Measurements from ENCODE around the gene ZNF28.

DNA sequence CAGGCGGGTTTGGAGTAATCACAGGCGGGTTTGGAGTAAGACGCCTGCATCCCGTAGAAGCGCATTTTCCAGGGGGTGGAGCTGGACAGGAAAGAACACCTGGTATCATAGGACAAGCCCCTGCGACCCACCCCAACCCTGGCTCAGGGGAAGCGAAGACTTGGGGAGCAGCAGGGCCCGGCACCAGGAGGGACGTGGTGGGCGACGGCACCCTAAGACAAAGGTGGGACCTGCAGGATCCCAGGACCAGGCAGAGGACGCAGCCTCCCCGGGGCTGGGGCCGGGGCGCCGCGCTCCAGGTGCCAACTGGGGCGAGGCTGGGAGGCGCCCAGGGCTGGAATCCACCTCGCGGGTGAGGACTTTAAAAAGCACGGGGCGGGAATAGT lies 35.4 kb downstream of the ZNF28 start:
- TF ChIP-seq, protein P1, sequence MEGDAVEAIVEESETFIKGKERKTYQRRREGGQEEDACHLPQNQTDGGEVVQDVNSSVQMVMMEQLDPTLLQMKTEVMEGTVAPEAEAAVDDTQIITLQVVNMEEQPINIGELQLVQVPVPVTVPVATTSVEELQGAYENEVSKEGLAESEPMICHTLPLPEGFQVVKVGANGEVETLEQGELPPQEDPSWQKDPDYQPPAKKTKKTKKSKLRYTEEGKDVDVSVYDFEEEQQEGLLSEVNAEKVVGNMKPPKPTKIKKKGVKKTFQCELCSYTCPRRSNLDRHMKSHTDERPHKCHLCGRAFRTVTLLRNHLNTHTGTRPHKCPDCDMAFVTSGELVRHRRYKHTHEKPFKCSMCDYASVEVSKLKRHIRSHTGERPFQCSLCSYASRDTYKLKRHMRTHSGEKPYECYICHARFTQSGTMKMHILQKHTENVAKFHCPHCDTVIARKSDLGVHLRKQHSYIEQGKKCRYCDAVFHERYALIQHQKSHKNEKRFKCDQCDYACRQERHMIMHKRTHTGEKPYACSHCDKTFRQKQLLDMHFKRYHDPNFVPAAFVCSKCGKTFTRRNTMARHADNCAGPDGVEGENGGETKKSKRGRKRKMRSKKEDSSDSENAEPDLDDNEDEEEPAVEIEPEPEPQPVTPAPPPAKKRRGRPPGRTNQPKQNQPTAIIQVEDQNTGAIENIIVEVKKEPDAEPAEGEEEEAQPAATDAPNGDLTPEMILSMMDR (IDR thresholded peaks at IDR 0.05), result no peak
- TF ChIP-seq POLR2A (IDR thresholded peaks at IDR 0.05) (no peak), EP300 (IDR thresholded peaks at IDR 0.05) (no peak)
